NCI-H510A (cell line): ENCODE results near the gene XIRP2.

ENCODE experiments used
- DNase-seq: peaks from one replicate; lab custom pipeline; 2025; lab: John Stamatoyannopoulos, UW

XIRP2 gene

DNA sequence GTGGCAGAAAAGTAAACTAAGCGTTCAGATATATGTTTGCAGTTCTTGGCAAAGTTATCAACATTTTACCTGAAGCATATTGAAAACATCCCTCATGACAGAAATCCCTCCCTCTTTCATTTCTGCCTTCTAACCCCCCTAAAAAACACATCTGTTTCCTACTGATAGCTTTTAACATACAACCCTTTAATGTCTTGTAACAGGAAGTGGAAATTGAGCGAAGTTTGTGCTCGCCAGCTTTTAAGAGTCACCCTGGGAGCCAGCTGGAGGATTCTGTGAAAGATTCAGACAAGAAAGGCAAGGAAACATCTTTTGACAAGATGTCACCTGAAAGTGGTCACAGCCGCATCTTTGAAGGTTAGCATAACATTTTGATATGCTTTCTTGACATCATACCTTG, 247.4 kb downstream of the XIRP2 start:
- DNase-seq, result no peak

DNA sequence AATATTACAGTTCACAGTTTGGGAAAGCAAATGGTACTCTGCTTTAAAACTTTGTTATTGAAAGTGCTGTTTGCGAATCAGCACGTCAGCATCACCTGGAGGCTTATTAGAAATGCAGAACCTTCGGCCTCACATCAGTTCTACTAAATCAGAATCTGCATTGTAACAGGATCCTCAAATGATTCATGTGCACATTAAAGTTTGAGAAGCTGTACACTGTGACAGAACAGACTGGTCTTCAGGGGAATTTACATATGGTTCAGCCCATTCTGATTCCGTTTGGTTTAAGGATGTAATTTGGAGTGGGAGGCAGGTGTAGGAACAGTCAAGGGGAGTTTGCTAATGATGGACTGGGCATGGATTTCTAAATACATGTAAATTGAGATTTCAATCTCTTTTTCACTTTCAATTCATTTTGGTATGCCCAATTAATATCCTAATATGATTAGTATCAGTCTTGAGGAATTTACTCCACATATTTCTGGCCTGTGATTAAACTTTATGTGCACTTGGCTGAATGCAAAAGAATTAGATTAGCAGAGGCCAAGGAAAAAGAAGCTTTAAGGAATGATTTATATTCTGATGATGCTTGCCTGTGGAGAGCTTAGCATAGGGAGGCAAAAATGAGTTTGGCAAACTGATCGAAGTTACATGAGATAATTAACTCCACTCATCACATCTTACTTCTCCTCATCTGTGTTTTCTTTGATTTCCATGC, 248.8 kb downstream of the XIRP2 start:
- DNase-seq, result no peak

DNA sequence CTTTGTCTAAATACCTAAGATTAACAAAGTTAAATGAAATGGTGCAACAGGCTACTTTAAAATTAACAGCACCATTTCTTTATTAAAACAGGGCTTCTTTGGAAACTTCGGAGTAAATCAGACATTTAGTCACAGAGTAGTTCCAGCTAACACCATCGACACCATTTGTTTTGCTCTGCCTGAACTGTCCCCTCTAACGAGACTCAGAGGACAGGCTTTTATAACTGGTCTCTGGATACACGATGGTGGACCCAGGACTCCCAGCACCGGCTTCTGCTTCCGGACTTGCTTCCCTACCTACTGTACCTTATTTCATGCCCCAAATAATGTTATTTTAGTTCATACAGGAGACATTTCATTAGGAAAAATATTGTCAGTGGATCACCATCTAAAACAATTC, 252.1 kb downstream of the XIRP2 start:
- no peak for DNase-seq

DNA sequence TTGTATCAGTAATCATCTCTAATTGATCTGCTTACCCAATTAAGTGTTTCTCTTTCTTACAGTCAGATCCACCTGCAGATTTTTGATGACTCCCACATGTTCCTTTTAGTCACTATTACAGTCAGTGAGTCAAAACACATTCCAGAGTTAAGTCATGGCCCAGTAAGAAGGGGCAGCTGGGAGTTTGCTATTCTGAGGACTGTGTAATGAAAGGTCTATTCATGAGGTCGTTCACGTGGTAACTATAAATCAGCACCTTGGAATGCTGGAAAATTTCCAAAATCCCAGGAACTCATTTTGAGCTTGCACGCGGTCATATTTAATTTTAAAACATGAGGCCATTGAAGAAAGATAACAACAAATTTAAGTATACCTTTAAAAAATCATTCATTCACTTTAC, 252.5 kb downstream of the XIRP2 start:
- no peak for DNase-seq

DNA sequence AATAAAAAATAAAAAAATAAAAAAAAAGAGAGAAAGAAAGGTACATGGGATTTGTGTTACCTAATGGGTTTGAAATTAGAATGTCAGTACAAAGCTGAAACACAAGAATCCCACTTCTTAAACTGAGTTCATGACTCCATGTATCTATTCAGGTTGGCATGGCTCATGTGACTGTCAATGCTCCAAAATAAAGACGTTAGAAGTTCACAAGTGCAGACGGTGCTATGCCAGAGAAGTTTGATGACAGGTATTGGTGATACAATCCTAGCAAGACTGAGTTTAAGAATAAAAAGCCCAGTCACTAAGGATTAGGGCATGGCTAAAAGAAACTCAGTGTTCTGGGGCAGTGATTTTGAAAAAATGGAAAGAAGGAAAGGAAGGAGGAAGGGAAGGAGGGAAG, 254.3 kb downstream of the XIRP2 start:
- DNase-seq, result no peak

DNA sequence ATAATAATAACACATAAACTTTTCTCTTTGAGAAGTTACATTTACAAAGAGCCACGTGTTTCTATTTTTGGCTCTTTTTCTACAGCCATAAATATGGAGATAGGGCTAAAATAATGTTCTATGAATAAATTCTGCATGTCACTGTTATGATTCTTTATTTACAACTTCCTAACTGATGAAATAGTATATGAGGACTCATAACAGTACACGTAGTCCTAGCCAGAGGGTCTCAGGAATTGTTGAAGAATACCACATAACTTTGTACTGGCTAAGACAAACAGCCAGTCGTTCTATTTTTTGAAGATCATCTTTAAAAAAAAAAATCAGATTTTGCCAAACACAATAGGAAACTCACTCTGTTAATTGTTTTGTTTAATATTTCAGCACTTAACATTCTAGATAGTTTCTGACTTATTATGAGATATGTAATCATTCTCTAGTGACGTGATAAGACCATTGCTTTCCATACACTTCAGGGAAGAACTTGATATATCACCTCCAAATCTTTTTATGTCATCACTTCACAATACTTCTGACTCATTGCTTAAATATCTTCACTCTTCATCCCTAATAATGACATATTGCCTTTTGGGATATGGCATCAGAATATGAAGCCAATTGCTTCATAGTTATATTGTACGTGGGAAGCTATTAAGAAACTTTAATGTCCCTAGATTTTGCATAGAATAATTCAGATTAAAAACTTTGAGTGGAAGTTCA, 256.1 kb downstream of the XIRP2 start:
- no peak for DNase-seq

DNA sequence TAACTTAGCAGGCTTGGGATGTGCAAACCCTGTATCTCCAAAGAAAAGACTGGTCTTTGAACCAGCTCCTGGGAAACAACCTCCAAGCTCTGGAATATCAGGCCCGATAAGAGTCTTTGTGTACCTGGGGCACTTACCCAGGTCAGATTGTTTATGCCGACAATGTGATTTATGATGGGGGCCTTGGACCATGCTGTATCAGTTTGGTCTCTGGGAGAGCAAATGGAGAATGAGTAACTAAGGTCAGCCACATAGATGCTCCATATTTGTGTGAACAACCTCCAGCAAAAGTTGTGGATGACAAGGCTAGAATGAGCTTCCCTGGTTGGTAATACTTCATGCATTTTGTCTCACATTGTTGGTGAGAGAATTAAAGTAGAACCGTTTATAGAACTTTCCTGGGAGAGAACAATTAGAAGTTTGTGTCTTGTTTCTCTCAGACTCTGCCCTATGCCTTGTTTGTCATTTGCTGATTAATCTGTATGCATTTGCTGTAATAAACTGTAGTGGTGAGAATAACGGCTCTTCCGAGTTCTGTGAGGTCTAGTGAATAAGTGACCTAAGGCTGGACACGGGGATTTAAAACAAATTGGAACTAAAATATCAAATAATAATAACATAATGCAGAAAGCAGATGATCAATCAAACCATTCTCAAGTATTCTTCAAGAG, 259.1 kb downstream of the XIRP2 start:
- DNase-seq, result no peak

DNA sequence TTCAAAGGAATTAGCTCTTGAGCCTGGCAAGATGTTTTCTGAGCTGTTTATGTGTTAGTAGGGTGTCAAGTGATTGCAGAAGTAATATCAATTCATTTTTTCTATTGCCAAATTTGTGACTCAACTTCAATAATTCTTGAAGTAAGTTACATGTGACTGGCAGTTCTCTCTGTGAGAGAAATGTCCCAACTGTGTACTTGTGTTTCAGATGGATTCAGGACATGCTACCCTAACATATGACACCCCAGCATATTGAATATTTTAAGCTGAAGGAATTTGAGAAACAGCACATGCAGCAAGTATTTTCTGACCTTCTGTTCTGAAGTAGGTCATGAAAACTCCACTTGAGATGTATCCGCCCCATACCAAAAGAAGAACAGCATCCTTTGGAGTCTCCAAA, 263.6 kb downstream of the XIRP2 start:
- DNase-seq, result no peak

DNA sequence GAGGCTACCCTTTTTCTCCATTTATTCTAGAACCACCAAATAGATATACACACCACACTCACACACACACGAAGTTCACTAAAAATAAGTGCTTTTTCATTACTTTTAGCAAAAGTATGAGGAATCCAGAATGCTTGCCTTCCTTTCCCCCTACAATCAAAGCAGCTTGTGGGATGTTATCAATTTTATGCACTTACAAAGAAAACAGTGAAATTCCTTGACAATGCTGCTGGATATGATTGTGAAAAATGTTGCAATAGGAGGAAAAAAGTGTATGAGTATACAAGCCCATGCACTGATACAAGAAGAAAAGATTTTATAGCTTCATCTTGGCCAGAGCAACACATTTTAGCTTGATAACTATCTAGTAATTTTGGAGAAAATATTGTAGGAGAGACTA, 269.2 kb downstream of the XIRP2 start:
- DNase-seq, result no peak

DNA sequence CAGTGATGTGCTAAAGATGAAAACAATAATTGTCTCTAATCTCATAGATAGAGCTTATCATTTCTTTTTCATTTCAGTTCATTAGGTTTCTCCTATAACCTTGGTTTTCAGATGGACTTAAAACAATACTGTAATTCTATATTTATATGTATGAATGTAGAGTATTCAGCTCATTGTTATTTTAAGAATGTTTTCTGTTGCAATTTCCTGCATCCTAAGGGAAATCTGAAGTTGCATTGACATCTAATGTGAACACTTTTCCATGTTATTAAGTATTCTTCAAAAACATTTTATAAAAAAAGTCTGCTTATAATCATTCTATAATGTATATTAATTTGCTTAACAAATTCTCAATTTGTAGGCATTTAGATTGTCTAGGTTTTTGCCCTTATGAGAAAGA, 288.9 kb downstream of the XIRP2 start:
- DNase-seq, result no peak

DNA sequence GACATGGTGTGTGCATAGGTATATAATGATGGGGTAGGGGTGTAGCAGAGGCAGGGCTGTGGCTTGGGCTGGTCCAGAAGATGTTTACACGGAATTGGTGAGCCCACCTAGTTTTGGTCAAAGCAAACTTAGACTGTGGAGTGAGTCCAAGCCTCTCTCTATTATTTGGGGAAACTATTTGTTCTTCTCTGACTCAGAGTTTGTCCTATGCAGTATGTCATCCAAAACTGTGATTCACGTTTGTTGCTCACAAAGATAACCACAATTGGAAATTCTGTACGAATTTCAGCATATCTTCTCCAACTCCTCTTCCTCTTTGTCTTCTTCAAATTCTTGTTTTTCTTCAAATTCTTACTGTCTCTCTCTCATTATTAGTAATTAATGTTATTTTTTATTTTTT, 292.9 kb downstream of the XIRP2 start:
- DNase-seq, result no peak

DNA sequence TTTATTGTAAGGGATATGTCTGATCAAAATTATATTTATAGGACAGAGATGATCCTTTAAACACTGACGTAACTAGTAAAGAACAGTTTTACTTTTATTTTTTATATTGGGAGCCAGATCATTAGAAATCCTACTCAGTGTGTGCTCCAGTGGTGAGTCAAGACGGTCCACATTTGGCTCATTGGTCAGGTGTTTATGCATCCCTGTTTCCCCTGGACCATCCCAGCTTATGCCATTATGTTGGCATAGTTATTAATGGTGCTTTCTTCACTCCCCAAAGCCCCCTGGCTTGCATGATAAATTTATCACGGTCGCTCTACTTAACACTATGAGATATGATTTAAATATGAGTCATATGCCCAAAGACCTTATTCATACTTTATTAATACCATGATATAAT, 293.4 kb downstream of the XIRP2 start:
- no peak for DNase-seq

DNA sequence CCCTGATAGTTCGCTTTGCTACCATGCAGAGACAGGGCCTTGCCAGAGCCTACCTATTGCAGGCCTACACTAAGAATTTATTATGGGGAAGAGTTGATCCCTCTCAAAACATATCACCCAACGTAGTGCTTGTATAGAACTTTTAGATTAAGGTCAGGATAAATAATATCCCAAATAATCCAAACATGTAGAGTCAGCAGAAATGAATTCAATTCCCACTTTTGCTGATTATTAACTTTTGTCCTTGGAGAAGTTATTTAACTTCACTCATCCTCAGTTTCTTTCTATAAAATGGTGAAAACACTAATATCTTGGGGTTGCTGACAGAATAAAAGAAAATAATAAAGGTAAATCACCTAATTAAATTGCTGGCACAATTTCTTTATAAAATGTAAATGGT, 294.1 kb downstream of the XIRP2 start:
- DNase-seq, result no peak

DNA sequence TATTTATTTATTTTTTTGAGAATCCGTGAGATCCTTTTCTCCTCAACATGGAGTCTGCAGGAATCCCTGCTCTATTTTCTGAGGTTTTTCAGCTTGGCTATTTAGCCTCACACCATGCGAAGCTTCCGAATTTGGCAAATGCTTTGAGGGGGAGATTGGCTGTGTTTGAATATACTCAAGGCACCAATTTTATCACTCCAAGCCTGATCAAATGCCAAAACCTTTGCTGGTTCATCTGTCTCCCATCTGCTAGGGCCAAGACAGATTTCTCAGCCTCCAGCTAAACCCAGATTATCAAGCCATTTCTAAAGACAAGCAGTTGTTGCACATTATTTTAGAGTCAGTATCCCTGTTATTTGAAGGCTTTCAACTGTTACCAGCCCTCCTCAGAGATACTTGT, 295.7 kb downstream of the XIRP2 start:
- DNase-seq, result no peak

DNA sequence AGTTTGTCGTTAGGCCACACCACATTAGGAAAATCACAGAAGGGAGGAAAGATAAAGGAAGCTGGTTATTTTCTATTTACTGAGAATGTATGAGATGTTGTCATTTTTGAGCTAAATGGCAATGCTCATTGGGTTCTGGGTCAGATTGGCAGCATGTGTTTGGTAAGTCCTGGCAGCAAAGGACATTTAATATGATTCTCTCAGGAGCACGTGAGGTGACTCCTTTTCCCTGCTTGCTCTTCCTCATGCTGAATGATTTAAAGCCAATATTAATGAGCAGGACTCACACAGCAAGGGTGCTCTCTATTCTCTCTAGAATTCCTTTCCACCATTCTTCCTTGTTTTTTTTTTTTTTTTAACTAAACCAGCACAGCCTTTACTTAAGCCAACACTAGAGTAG, 298.2 kb downstream of the XIRP2 start:
- no peak for DNase-seq

DNA sequence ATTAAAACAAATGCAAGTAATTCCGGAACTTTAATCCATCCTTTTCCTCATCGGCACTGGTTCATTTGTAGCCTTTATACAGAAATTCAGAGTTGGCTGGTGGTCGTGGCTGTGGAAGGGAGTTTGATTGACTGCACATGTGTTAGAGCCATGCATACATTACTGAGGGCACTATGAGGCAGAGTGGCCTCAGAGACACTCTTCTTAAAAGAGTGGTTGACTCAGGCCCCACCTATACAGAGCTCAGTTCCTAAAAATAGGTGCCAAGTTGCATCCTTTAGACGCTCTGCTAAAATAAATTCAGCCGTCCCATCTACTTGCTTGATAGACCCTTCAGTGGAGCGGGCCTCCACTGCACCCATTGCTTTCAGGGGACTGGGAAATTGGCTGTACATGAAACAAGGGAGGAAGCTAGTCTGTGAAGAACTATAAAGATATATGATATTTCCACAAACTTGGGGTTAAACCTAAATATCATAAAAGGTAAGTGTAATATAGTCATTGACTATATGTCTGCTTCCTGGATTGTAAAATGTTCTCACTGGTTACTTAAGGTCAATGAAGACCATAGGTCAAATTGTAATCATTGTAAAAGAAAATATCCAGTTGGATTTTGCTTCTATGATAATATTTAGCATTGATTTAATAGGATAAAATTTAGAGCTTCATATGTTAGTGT, 298.9 kb downstream of the XIRP2 start:
- no peak for DNase-seq

DNA sequence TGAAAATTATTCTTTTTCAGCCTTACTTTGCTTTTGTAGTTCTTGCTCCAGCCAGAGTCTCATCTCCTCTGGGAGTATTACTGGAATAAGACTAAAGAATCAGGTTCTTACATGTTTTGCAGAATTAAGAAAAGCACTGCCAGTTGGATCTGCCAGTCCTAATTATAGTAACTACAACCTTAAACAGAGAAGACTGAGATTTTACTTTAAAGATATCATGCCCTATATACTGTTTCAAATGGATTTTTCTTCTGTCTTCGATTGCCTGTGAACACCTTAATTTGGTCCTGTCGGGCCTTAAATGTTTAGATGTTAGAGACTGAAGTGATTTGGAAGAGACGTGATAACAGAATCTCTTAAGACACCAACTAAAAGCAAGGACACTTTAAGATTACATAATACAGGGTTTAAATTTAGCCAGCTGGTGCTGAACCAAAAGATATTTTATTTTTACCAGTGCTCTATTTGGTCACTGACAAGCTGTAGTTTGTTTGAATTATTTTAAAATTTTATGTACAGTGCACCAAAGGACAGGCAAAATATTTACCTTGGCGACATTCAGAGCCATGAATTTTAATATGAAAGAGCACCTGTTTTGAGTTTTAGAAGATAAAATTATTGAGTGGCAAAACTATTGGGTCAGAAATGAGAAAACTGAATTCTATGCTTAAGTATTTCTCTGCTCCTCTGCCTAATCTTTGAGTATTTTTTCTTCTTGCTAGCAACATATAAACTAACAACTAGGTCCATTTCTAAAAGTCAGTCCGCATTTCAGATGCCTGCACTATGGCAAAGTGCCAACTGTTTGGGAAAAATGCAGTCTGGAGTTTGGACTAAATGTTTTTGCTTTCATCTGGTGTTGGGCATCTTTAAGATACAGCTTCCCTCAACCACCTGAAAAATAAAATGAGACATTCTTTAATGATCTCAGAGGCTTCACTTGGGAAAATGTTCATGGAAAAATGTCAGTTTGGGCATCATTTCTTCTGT, 300.0 kb downstream of the XIRP2 start:
- no peak for DNase-seq

DNA sequence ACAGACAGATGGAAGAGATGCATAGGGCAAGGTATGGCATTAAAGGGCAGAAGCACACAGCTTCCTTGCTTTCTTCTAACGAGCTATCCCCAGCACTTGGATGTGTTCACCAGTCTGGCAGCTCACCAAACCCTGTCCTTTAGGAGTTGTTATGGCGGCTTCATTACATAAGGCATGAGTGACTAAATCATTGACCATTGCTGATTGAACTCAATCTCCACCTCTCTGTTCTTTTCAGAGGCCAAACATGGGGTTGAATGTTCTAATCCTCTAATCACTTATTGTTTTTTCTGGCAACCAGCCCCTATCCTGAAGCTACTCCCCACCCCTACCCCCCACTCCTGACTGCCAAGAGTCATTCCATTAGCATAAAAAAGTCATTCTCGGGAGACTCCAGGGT, 301.8 kb downstream of the XIRP2 start:
- DNase-seq, result no peak

DNA sequence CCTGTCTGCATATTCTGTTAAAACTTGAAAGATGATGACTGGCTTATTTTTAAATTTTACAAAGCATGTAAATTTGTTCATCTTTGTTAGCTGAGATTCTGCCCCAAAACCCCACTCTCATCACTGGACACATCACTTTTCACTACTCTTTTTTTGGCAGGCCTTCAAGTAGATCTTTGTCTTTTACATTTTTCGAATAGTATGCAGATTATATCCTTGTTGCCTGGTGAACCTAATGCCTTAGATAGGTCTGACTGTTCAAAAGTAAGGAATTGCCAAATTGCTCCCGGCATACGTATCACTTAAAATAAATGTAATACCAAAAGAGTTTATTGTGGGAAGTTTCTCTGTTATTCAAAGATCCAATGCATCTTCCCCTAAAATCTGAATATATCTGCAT, 303.3 kb downstream of the XIRP2 start:
- no peak for DNase-seq

DNA sequence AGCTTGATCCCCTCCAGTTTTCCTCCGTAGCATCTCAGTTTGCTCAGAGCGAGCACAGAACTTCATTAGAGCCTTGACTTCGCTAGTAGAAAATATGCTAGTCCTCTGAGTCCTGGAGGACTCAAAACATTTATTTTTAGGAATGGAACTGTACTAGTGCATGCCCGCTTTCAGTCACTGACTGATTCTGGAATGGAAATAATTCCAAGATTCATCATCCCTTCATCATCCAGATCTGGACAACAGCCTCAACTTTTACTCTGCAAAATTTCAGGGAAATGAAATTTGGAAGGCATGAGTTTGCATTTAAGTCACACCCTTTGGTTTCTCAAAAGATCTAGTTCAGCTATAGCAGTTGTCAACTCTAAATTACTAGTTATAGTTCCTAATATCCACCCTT, 304.6 kb downstream of the XIRP2 start:
- DNase-seq, result no peak

DNA sequence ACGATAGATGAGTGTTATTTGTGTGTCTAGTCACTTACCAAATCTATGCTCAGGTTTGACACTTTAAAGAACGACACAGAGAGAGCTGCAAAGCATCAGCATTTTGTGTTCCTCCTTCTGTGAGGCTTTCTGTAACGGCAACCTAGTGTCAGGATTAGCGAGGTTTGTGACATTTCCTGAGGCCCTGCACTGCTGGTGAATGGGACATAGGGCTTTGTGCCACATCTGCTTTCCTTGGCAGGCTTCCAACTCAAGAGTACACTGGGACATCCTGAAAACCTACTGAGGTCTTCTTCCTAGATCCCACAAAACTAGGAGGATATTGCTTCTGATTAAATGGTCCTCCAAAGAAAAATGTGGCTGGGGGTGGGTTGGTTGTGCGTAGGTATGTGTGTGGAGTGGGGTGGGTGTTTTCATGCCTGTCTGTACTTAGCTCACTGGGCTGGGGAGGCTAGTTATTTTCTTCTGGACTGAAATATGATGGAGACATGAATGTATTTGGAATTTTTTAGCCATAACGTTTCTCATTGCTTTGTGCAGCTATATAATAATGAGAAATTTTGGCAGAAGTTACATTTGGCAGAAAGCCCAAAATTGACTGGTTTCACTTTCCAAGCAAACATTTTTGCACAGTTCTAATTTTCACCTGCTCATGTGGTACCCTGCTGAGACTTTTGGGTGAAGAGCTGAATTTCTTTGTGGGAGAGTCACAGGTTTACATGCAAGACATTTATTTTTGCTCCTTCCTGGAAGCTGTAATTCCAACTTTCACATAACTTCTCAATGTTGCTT, 308.4 kb downstream of the XIRP2 start:
- no peak for DNase-seq
